Keratinocyte (primary cell): ENCODE results near the gene OPHN1. TPM values are rescaled to one million over a fixed set of nuclear protein-coding genes. Genes with fewer than 3 reads are reported as not detected.

Source experiments
- DNase-seq: peaks from one replicate; pipeline ENCODE4 v3.0.0-alpha.2; 2011; ENCODE audit warnings: low read depth, missing footprints, low spot score
- FAIRE-seq: peaks from 2 replicates; lab custom pipeline; 2011; peaks lifted over from hg19 to GRCh38; lab: Jason Lieb, UNC
- H2AFZ ChIP-seq: 2 replicates; pipeline ENCODE4 v1.6.0; 2012; ENCODE audit warnings: low read length, control low read depth, inconsistent platforms; ENCODE audit not compliant: control insufficient read depth
- H3K27ac ChIP-seq: 2 replicates; pipeline ENCODE4 v1.5.1; 2011; ENCODE audit warnings: low read length; ENCODE audit not compliant: control insufficient read depth, insufficient read depth
- H3K27me3 ChIP-seq: 3 replicates; pipeline ENCODE4 v1.6.0; 2011; ENCODE audit warnings: low read length; ENCODE audit not compliant: control insufficient read depth, insufficient read depth; ENCODE audit errors: extremely low read depth
- H3K36me3 ChIP-seq, 2 experiments: 2 replicates in 1 of 2; 3 replicates in 1 of 2; pipeline ENCODE4 v1.5.1; 2011; ENCODE audit warnings: low read length in 2 of 2, mild to moderate bottlenecking in 1 of 2; ENCODE audit not compliant: control insufficient read depth in 2 of 2, insufficient read depth in 2 of 2; ENCODE audit errors: extremely low read depth in 1 of 2
- H3K4me1 ChIP-seq: 3 replicates; pipeline ENCODE4 v1.5.1; 2011; ENCODE audit warnings: low read length; ENCODE audit not compliant: control insufficient read depth, insufficient read depth; ENCODE audit errors: extremely low read depth
- H3K4me2 ChIP-seq: 3 replicates; pipeline ENCODE4 v1.6.0; 2011; ENCODE audit warnings: low read depth, low read length; ENCODE audit not compliant: control insufficient read depth, insufficient read depth; ENCODE audit errors: extremely low read depth
- H3K4me3 ChIP-seq, 3 experiments: fragments of 200-600 bp in 1 of 3; sonication (generic) in 1 of 3; 2 replicates in 2 of 3; 3 replicates in 1 of 3; pipeline ENCODE4 v1.5.1; 2011 to 2016; ENCODE audit warnings: low read length in 3 of 3, mild to moderate bottlenecking in 3 of 3, control low read depth in 2 of 3, inconsistent platforms in 1 of 3, low read depth in 1 of 3, mixed read lengths in 1 of 3, mixed run types in 1 of 3, moderate library complexity in 1 of 3; ENCODE audit not compliant: control insufficient read depth in 2 of 3, insufficient read depth in 2 of 3; ENCODE audit errors: extremely low read depth in 1 of 3
- H3K79me2 ChIP-seq: 2 replicates; pipeline ENCODE4 v1.6.0; 2012; ENCODE audit warnings: low read length; ENCODE audit not compliant: control insufficient read depth, insufficient read depth
- H3K9ac ChIP-seq: 3 replicates; pipeline ENCODE4 v1.6.0; 2011; ENCODE audit warnings: low read length; ENCODE audit not compliant: control insufficient read depth, insufficient read depth; ENCODE audit errors: extremely low read depth
- H3K9me1 ChIP-seq: 3 replicates; pipeline ENCODE4 v1.6.0; 2011; ENCODE audit warnings: low read length; ENCODE audit not compliant: control insufficient read depth, insufficient read depth; ENCODE audit errors: extremely low read depth
- H3K9me3 ChIP-seq: 2 replicates; pipeline ENCODE4 v1.5.1; 2012; ENCODE audit warnings: low read depth, low read length; ENCODE audit not compliant: control insufficient read depth
- H4K20me1 ChIP-seq: 3 replicates; pipeline ENCODE4 v1.6.0; 2011; ENCODE audit warnings: low read length; ENCODE audit not compliant: control insufficient read depth, insufficient read depth; ENCODE audit errors: extremely low read depth
- EZH2 ChIP-seq: IDR thresholded peaks from one replicate; pipeline ENCODE4 v1.6.1; 2012; ENCODE audit warnings: inconsistent platforms, mild to moderate bottlenecking, low read length, moderate library complexity
- dilution Hi-C: fragments of 300-500 bp; cut with MboI; formaldehyde crosslinking; loops from one replicate; pipeline ENCODE4 v1.7.0; 2020; ENCODE audit warnings: low sequenced_read_pairs; ENCODE audit not compliant: extremely low pct_ligation_motif_present
- polyA plus RNA-seq, 5 experiments: library from polyadenylated mRNA; depleted of rRNA in 3 of 5; stranded (reverse) in 3 of 5; stranded (forward) in 1 of 5; unstranded in 1 of 5; fragments of >200 nt; gene quantifications; 1 replicate in 1 of 5; 2 replicates in 3 of 5; 3 replicates in 1 of 5; pipeline versions ENCODE4 v1.2.1 to v1.2.3, GENCODE V29; 2011 to 2012; ENCODE audit warnings: missing spikeins in 2 of 5, low read depth in 1 of 5, low replicate concordance in 1 of 5
- TF ChIP-seq, protein P1 (sequence below), 3 experiments: IDR thresholded peaks in 1 of 3; conservative IDR thresholded peaks in 1 of 3; optimal IDR thresholded peaks in 1 of 3; 2 replicates in 2 of 3; 3 replicates in 1 of 3; pipeline versions ENCODE3 to v1.5.1; 2011; ENCODE audit warnings: low read length in 3 of 3, mild to moderate bottlenecking in 3 of 3, moderate library complexity in 2 of 3, control low read depth in 1 of 3, inconsistent platforms in 1 of 3; ENCODE audit not compliant: insufficient read depth in 2 of 3; ENCODE audit errors: extremely low read depth in 1 of 3

The OPHN1 gene
- polyA plus RNA-seq, 1 donor (not counting 4 experiments of a cell fraction or from before 2014, with no cell fraction given), result 3.1 TPM

DNA sequence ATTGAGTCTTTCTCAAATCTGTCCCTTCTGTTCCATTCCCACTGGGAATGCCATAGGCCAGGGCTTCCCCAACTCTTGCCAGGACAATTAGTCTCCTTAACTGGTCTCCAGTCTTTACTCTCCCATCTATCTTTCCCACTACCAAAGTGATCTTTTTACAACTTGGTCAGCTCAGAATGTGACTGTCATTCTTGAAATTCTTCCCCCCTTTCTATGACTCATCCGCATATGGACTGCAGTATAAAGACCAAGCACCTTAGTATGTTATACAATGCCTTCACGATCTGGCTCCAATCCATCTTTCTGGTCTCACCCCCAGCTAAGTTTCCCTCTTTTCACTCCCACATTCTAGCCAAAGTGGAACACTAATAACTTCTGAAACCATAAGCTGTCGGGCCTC lies 383.8 kb downstream of the OPHN1 start:
- Histone ChIP-seq H4K20me1 (no peaks in the 10 kb centered on the region), H3K4me2 (no peak overlapping the region), H3K27ac (no peak overlapping the region), H3K9me1 (no peaks in the 10 kb centered on the region), H3K36me3 (no peaks in the 10 kb centered on the region), H3K27me3 (no peaks in the 10 kb centered on the region), H3K4me1 (no peaks in the 10 kb centered on the region), H2AFZ (no peak overlapping the region), H3K79me2 (no peaks in the 10 kb centered on the region), H3K4me3 (no peak overlapping the region), H3K9ac (no peak overlapping the region), H3K9me3 (no peaks in the 10 kb centered on the region)
- no peak for DNase-seq
- FAIRE-seq, result no peak
- dilution Hi-C loops, result no loop called here
- TF ChIP-seq, protein P1, sequence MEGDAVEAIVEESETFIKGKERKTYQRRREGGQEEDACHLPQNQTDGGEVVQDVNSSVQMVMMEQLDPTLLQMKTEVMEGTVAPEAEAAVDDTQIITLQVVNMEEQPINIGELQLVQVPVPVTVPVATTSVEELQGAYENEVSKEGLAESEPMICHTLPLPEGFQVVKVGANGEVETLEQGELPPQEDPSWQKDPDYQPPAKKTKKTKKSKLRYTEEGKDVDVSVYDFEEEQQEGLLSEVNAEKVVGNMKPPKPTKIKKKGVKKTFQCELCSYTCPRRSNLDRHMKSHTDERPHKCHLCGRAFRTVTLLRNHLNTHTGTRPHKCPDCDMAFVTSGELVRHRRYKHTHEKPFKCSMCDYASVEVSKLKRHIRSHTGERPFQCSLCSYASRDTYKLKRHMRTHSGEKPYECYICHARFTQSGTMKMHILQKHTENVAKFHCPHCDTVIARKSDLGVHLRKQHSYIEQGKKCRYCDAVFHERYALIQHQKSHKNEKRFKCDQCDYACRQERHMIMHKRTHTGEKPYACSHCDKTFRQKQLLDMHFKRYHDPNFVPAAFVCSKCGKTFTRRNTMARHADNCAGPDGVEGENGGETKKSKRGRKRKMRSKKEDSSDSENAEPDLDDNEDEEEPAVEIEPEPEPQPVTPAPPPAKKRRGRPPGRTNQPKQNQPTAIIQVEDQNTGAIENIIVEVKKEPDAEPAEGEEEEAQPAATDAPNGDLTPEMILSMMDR (optimal IDR thresholded peaks at IDR 0.05 in 1 of 3, IDR thresholded peaks at IDR 0.05 in 1 of 3, conservative IDR thresholded peaks at IDR 0.05 in 1 of 3; ENCODE audit: extremely low read depth in 1 of 3, insufficient read depth in 2 of 3, low read length in 3 of 3), result no peak
- no peak for TF ChIP-seq EZH2

DNA sequence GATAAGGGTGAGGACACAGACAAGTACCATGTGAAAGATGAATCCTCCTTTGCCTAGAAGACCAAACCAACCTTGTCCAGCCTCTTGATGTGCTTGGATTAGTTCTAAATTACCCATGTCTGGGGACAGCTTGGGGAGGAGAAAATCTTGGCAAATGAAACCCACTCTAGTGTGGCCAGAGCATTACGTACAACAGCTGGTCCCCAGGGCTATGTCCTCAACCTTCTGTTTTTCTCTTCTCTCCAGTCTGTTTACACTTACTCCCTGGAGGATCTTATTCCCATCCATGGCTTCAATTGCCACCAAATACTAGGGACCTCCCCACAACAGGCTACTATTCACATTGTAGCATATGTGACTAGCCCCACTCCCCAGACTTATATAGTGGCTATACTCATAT lies 384.5 kb downstream of the OPHN1 start:
- Histone ChIP-seq H3K79me2 (no peaks in the 10 kb centered on the region), H3K4me1 (no peaks in the 10 kb centered on the region), H3K9me3 (no peaks in the 10 kb centered on the region), H2AFZ (no peak overlapping the region), H3K27me3 (no peaks in the 10 kb centered on the region), H3K4me3 (no peak overlapping the region), H4K20me1 (no peaks in the 10 kb centered on the region), H3K9ac (no peak overlapping the region), H3K36me3 (no peaks in the 10 kb centered on the region), H3K27ac (no peak overlapping the region), H3K9me1 (no peaks in the 10 kb centered on the region), H3K4me2 (no peak overlapping the region)
- DNase-seq (no peak), FAIRE-seq (no peak)
- no peak for TF ChIP-seq EZH2
- TF ChIP-seq, protein P1 (optimal IDR thresholded peaks at IDR 0.05 in 1 of 3, IDR thresholded peaks at IDR 0.05 in 1 of 3, conservative IDR thresholded peaks at IDR 0.05 in 1 of 3; ENCODE audit: extremely low read depth in 1 of 3, insufficient read depth in 2 of 3, low read length in 3 of 3), result no peak
- dilution Hi-C loops, result no loop called here
